Stimulated activated effector memory CD8-positive, alpha-beta T cell treated with anti-CD3 and anti-CD28 coated beads, Interleukin-12 subunit alpha, Interleukin-12 subunit beta, amount 100 ng/mL, for 72 hours (primary cell): ENCODE results near the gene TNFRSF8.
"Not testable (repeated sequence)": the region's sequence is repeated elsewhere in the genome, so short reads cannot be mapped to it uniquely, and the experiment has no call there.

ENCODE experiments used
- ATAC-seq: fragments of 150-1000 bp; cut with Tn5 transposase; 2 replicates; pipeline ENCODE4 v1.10.0; 2021
- DNase-seq, 2 donors: peaks; one replicate each; pipeline ENCODE4 v3.0.0; 2021 to 2022; ENCODE audit warnings: low spot score in 2 of 2
- H3K27ac Mint-ChIP-seq: one replicate; pipeline ENCODE4 v1.8.0; 2022; ENCODE audit warnings: mild to moderate bottlenecking, mixed read lengths
- H3K36me3 Mint-ChIP-seq: one replicate; pipeline ENCODE4 v1.8.0; 2022; ENCODE audit warnings: mild to moderate bottlenecking, mixed read lengths
- H3K4me1 Mint-ChIP-seq: one replicate; pipeline ENCODE4 v1.8.0; 2022; ENCODE audit warnings: mixed read lengths
- H3K4me3 Mint-ChIP-seq: one replicate; pipeline ENCODE4 v1.8.0; 2022; ENCODE audit warnings: mild to moderate bottlenecking, mixed read lengths
- H3K9me3 Mint-ChIP-seq: one replicate; pipeline ENCODE4 v1.8.0; 2022; ENCODE audit warnings: mixed read lengths

TNFRSF8 gene

DNA sequence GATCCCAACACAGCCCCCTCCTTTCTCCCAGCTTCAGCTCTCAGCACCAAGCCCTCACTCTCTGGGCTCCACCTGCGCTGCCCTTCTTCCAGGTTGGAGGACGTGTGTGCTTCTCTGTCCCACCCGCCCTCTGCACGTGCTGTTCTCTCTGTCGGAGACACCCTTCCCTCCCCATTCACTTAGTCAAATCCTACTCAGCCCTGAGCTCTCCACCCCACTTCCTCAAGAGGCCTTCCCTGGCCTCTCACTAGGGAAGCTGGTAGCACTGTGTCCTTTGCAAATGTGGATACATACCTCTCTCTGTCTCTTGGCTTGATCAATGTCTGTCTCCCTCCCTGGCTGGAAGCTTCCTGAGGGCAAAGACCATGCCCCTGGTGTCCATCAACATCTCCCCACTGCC lies 43.0 kb downstream of the TNFRSF8 start:
- Mint-ChIP-seq H3K4me3 (no peak overlapping the region), H3K4me1 (peaks cover 27% of the 10 kb centered on the region), H3K36me3 (peaks cover 50% of the 10 kb centered on the region), H3K27ac (no peak overlapping the region), H3K9me3 (no peaks in the 10 kb centered on the region)
- no peak for DNase-seq
- no peak for ATAC-seq

DNA sequence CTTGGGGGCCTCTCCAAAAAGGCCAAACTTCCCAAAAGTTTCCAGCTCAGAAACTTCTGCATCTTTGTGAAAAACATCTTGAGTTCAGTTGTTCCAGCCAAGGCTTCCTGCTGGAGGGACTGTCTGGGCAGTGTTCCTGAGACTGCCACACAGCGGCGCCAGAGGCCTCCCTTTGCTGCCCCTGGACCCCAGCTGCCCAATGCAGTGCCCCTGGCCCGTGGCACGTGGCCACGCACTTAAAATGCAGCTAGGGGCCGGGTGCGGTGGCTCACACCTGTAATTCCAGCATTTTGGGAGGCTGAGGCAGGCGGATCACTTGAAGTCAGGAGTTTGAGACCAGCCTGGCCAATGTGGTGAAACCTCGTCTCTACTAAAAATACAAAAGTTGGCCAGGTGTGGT lies 43.8 kb downstream of the TNFRSF8 start:
- ATAC-seq, DNase-seq, H3K27ac Mint-ChIP-seq, H3K4me3 Mint-ChIP-seq, H3K9me3 Mint-ChIP-seq: not testable (repeated sequence)
- Mint-ChIP-seq H3K4me1 (peaks cover 25% of the 10 kb centered on the region), H3K36me3 (peaks cover 52% of the 10 kb centered on the region)

DNA sequence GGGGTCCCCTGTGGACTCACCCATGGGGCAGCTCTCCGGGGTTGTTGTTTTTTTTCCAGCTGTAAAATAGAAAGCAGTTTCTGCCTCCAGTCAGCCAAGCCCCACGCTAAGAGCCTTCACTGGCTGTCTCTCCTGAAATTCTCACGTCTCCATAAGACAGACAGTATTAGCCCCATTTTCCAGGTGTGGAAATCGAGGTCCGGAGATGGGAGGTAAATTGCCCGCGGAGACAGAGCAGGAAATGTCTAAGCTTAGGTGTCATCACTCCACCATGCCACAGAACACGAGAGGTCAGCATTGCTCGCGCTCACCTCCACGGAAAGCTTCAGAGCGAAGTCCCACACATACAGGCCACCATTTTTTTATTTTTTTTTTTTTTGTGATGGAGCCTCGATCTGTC lies 44.6 kb downstream of the TNFRSF8 start:
- Mint-ChIP-seq H3K4me1 (peaks cover 17% of the 10 kb centered on the region), H3K4me3 (no peak overlapping the region), H3K9me3 (no peaks in the 10 kb centered on the region), H3K36me3 (peaks cover 56% of the 10 kb centered on the region), H3K27ac (no peak overlapping the region)
- DNase-seq (no peak), ATAC-seq (no peak)

DNA sequence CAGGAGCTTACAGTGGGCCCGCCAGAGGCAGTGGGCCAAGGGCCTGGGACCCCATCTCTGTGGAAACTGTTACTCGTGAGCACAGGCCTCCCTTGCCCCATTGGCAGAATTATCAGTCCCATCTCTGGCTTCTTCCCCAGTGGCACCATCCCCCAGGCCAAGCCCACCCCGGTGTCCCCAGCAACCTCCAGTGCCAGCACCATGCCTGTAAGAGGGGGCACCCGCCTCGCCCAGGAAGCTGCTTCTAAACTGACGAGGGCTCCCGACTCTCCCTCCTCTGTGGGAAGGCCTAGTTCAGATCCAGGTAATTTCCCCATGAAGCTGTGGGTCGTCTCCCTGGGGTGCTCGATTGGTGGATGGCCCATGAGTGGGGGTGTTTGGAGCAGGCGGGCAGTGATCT lies 46.8 kb downstream of the TNFRSF8 start:
- DNase-seq (no peak), ATAC-seq (no peak)
- Mint-ChIP-seq H3K4me1 (peaks cover 15% of the 10 kb centered on the region), H3K27ac (peak overlapping the region; percentile 35), H3K36me3 (peaks cover 60% of the 10 kb centered on the region), H3K9me3 (no peaks in the 10 kb centered on the region), H3K4me3 (no peak overlapping the region)

DNA sequence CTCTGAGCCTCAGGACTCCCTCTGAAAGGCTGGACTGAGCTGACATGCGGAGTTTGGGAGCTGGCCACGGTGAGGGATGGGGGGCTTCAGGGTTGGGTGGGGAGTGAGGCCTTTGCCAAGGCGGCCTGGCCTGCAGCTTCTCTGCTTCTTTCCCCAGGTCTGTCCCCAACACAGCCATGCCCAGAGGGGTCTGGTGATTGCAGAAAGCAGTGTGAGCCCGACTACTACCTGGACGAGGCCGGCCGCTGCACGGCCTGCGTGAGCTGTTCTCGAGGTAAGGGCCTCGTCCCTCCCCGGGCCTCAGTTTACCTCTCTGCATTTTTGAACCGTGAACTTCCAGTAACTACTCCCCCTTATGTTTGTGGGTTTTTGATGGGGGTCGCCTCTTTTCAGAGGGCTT lies 48.6 kb downstream of the TNFRSF8 start:
- H3K4me3 Mint-ChIP-seq = no peak overlapping the region
- ATAC-seq (no peak), DNase-seq (no peak)
- H3K27ac Mint-ChIP-seq = no peak overlapping the region
- no peaks in the 10 kb centered on the region for H3K9me3 Mint-ChIP-seq
- H3K4me1 Mint-ChIP-seq = peaks cover 8% of the 10 kb centered on the region
- H3K36me3 Mint-ChIP-seq = peaks cover 60% of the 10 kb centered on the region

DNA sequence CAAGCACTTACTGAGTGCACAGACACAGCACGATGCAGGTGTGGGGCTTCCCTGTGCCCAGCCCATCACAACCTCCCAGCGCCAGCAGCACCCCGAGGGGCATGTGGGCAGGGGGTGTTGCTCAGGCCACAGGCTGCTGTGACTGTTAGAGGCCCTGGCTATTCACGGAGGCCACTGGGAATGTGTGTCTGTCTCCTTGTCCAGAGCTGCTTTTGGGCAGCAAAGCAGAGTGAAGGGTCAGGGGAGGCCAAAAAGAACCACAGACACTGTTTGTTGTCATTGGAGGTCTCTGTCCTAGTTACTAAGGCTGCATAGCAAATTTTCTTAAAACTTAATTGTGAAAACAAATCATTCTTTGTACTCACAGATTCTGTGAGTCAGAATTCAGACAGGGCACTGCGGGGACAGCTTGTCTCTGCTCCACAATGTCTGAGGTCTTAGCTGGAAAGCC lies 49.6 kb downstream of the TNFRSF8 start:
- DNase-seq (no peak), ATAC-seq (no peak)
- no peaks in the 10 kb centered on the region for H3K9me3 Mint-ChIP-seq
- H3K27ac Mint-ChIP-seq = no peak overlapping the region
- peaks cover 64% of the 10 kb centered on the region for H3K36me3 Mint-ChIP-seq
- H3K4me1 Mint-ChIP-seq = peaks cover 8% of the 10 kb centered on the region
- H3K4me3 Mint-ChIP-seq = no peak overlapping the region

DNA sequence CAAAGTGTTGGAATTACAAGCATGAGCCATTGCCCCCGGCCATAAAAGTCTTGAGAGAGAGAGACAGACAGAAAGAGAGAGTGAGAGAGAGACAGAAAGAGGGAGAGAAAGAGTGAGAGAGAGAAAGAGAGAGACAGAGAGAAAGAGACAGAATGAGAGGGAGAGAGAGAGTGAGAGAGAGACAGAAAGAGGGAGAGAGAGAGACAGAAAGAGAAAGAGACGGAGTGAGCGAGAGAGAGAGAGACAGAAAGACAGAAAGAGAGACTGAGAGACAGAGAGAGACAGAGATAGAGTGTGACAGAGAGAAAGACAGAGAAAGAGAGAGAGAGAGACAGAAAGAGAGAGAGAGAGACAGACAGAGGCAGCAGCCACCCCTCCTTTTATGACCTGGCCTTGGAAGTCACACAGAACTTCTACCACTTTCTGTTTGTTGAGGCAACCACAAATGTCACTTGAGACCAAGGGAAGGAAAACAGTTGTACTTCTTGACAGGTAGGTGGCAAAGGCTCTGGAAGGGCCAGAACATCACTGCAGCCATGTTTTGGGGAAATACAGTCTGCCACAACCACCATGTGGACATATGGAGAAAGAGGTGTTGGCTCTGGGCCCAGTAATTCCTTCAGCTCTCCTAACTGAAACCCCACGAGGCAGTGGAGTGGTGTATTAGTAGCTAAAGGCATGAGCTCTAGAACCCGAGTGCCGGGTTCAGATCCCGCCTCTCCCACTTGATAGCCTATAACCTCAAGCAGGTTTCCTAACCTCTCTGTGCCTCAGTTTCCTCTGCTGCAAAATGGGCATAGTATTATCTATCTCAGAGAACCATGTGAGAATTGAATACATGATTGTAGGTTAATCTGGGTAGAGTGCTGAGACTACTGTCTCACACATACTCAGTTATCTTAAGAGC lies 50.6 kb downstream of the TNFRSF8 start:
- Mint-ChIP-seq H3K9me3 (no peaks in the 10 kb centered on the region), H3K4me3 (no peak overlapping the region), H3K27ac (no peak overlapping the region), H3K36me3 (peaks cover 70% of the 10 kb centered on the region), H3K4me1 (peaks cover 8% of the 10 kb centered on the region)
- ATAC-seq (no peak), DNase-seq (no peak)

DNA sequence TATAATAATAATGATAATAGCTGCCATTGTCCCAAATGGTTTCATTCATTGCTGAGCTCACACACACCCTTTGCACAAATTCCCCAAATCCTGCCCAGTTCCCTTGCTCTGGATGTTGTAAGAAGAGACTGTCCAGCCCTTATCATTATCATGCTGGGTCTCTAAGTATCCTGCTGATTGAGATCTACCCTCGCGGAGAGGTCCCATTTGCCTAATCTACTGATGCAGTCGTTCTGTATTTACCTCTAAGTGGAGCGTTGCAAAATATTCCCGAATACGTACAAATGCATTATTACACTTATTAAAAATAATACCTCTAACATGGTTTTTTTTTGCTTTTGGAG lies 51.2 kb downstream of the TNFRSF8 start:
- H3K36me3 Mint-ChIP-seq = peaks cover 70% of the 10 kb centered on the region
- no peak overlapping the region for H3K27ac Mint-ChIP-seq
- ATAC-seq = no peak
- H3K4me3 Mint-ChIP-seq = no peak overlapping the region
- H3K9me3 Mint-ChIP-seq = no peaks in the 10 kb centered on the region
- no peak for DNase-seq
- H3K4me1 Mint-ChIP-seq = peaks cover 8% of the 10 kb centered on the region

DNA sequence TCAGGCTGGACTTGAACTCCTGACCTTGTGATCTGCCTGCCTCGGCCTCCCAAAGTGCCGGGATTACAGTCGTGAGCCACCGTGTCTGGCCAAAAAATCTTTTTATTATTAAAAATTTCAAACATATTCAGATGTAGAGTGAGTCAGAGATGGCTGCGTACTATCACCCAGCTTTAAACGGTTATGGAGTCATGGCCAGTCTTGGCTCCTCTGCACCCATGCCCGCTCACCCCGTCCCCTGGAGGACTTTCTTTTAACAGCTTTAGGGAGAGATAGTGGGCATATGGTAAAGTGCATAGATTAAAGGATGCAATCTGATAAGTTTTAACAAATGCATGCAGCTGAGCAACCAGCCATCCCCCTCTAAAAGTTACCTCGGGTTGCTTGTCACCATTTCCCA lies 51.8 kb downstream of the TNFRSF8 start:
- H3K27ac Mint-ChIP-seq = no peak overlapping the region

DNA sequence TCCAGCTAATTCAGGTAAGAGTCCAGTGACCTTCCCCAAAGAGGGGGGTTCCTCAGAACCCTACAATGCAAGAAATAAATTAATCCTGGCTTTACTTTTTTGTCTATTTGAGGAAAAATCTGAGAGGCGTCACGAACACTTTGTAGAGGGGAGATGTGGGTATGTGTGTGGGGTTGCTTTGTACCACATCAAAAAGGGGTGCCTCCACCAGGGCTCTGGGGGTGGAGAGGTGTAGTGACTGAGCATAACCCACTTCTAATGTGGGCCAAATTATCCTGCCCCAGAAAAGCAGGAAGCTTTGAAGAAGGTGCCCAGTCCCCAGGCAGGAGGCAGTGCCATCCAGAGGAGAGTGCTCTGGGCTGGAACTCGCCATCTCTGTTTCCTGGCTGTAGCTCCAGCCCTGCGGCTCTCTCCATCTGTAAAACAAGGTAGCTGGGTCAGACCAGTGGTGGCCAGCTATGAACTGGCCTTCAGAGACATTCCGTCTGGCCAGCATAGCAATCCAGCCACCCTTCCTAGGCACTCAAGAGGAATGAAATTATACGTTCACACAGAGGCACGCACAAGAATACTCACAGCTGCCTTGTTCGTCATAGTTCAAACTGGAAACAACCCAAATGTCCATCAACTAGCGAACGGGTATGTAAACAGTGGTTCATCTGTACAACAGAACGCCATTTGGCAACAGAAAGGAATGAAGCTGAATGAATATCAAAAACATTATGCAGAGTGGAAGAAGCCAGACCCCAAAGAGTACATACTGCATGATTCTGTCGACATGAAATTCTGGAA lies 58.3 kb downstream of the TNFRSF8 start:
- peaks cover 37% of the 10 kb centered on the region for H3K4me1 Mint-ChIP-seq
- H3K9me3 Mint-ChIP-seq = no peaks in the 10 kb centered on the region
- peak overlapping the region; percentile 24 for H3K27ac Mint-ChIP-seq
- DNase-seq = no peak
- H3K36me3 Mint-ChIP-seq = peaks cover 57% of the 10 kb centered on the region
- ATAC-seq = no peak
- no peak overlapping the region for H3K4me3 Mint-ChIP-seq

More for the DNA sequence above, 51.8 kb downstream of the TNFRSF8 start:
- DNase-seq (no peak), ATAC-seq (no peak)
- H3K4me3 Mint-ChIP-seq = no peak overlapping the region
- H3K9me3 Mint-ChIP-seq = no peaks in the 10 kb centered on the region
- peaks cover 74% of the 10 kb centered on the region for H3K36me3 Mint-ChIP-seq
- peaks cover 10% of the 10 kb centered on the region for H3K4me1 Mint-ChIP-seq

DNA sequence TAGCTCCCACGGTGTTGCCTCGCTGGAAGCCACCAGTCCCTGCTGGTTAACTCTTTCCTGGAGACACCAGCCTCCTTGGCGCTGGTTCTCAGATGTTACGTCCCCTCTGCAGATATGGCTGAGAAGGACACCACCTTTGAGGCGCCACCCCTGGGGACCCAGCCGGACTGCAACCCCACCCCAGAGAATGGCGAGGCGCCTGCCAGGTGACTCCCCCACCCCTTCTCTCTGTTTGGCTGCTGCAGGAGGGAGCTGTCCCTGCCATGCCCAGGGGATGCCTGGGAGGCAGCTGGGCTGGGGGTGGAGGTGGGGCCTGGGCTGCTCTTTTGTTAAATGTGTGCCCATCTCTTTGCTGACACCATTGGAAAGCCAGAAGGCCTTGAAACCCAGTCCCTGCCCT lies 60.1 kb downstream of the TNFRSF8 start:
- ATAC-seq (no peak), DNase-seq (no peak)
- no peaks in the 10 kb centered on the region for H3K9me3 Mint-ChIP-seq
- H3K27ac Mint-ChIP-seq = no peak overlapping the region
- peaks cover 58% of the 10 kb centered on the region for H3K36me3 Mint-ChIP-seq
- no peak overlapping the region for H3K4me3 Mint-ChIP-seq
- peaks cover 54% of the 10 kb centered on the region for H3K4me1 Mint-ChIP-seq

DNA sequence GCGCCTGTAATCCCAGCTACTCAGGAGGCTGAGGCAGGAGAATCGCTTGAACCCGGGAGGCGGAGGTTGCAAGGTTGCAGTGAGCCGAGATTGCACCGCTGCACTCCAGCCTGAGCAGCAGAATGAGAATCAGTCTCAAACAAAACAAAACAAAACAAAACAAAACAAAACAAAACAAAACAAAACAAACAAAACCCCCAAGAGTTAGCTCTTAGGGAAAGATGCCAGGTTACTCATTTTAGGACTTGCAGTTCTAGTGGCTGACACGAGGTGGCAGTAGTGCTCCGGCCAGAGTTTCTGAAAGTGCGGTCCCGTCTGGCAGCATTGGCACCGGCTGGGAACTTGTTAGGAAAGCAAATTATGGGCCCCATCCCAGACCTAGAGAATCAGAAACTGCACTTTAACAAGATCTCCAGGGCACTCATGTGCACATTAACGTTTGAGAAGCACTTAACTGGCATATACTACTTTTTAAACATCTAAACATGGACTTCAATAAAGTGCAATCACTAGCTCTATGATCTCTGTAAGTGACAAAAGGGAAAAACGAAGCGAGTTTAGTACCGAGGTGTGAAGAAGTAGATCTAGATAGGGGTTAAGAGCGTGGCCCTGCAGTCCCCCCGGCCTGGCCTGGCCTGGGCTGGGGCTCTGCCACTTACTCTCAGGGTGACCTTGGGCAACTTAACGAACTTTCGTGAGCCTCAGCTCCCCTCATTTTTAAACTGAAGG lies 61.8 kb downstream of the TNFRSF8 start:
- DNase-seq (peak; percentile 80 to 89), ATAC-seq (peak; percentile 62)
- Mint-ChIP-seq H3K9me3 (no peaks in the 10 kb centered on the region), H3K4me3 (peak overlapping the region; percentile 10), H3K27ac (peak overlapping the region; percentile 40), H3K36me3 (peaks cover 56% of the 10 kb centered on the region), H3K4me1 (peaks cover 62% of the 10 kb centered on the region)

DNA sequence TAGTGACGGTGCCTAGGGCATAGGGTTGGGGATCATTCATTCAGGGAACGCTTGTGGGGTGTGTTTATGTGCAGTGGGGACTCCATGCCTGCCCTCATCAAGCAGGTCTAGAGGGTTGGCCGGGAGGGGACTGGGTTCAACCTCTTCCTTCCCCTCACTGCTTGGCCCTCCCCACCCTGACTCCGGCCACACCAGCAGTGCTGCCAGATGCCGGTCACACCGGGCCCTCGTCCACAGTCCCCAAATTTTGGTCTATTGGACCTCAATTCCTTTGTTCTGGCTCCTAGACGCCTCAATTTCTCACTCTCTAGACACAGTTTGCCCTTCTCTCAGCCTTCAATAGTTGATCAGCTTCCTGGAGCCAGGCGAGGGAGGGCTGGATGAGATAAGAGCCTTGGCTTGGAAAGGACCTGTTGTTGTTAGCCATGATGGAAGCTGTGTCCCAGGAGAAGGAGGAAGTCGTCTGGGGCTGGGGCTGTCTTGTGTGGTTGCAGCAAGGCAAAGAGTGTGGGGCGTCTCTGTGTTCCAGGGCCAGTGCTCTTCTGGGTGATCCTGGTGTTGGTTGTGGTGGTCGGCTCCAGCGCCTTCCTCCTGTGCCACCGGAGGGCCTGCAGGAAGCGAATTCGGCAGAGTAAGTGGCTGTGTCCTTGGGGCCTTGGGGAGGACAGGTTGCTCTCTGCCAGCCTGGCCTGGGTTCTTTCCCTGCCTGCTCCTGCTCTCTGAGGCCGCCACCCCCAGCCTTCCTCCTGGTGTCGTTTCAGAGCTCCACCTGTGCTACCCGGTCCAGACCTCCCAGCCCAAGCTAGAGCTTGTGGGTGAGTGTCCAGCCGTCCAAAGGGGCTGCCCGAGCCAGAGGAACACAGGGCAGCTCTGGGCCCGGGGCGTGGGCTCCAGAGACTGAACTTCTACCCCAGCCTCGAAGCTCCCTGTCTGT lies 62.6 kb downstream of the TNFRSF8 start:
- Mint-ChIP-seq H3K36me3 (peaks cover 48% of the 10 kb centered on the region), H3K9me3 (no peaks in the 10 kb centered on the region), H3K4me3 (no peak overlapping the region), H3K4me1 (peaks cover 61% of the 10 kb centered on the region), H3K27ac (peak overlapping the region; percentile 87)
- DNase-seq = no peak
- no peak for ATAC-seq

DNA sequence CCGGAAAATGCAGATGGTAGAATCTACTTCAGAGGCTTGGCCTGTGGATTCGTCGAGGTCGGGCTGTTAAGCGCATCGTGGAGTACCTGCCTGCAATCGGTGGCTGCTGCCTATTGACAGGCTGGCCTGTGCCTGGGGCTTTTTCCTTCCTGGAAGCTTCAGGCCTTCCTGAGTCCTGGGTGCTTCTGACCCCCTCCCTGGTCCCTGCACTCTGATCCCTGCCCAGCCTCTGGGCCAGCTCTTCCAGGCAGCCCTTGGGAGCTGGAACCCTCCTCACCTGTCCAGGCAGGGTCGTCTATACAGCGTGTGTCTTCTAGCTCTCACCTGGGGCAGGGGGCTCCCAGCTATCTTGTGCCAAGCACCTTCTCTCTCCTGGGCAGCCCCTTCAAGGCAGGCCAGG lies 63.7 kb downstream of the TNFRSF8 start:
- no peak overlapping the region for H3K4me3 Mint-ChIP-seq
- peaks cover 45% of the 10 kb centered on the region for H3K36me3 Mint-ChIP-seq
- peaks cover 52% of the 10 kb centered on the region for H3K4me1 Mint-ChIP-seq
- peak overlapping the region; percentile 87 for H3K27ac Mint-ChIP-seq
- ATAC-seq (no peak), DNase-seq (no peak)
- H3K9me3 Mint-ChIP-seq = no peaks in the 10 kb centered on the region
